ENCODE data around the gene ELF1.
A peak's percentile ranks its signal among the peaks of the same experiment; 100 is the strongest.

Gene ELF1

GRCh38 chr13:41058295-41059070, 39.4 kb upstream of the ELF1 start:
- H3K4me3 ChIP-seq = peak overlapping the region; percentile 78

GRCh38 chr13:41056826-41057711, 38.0 kb upstream of the ELF1 start:
- Histone ChIP-seq H3K4me2 (peak overlapping the region; percentile 88), H3K9me3 (no peaks in the 10 kb centered on the region), H3K9ac (peak overlapping the region; percentile 92), H3K4me1 (peaks cover 66% of the 10 kb centered on the region), H3K27ac (0 out of 2 replicates have a peak overlapping the region, but pooled peaks have one; percentile 11), H3K27me3 (no peaks in the 10 kb centered on the region), H4K20me1 (peaks cover 54% of the 10 kb centered on the region), H3K36me3 (no peaks in the 10 kb centered on the region; the same call in 1 of the 2 replicates), H3K4me3 (no peak overlapping the region; the same call in 1 of the 2 replicates)
- no peak for TF ChIP-seq Cebpa-rat (IDR thresholded peaks at IDR 0.05)

More at GRCh38 chr13:41058295-41059070, 39.4 kb upstream of the ELF1 start:
- no peaks in the 10 kb centered on the region for H3K36me3 ChIP-seq
- peaks cover 66% of the 10 kb centered on the region for H3K4me1 ChIP-seq
- H3K9me3 ChIP-seq = no peaks in the 10 kb centered on the region
- H4K20me1 ChIP-seq = peaks cover 57% of the 10 kb centered on the region
- H3K27ac ChIP-seq = peak overlapping the region; percentile 89
- no peak for TF ChIP-seq Cebpa-rat (IDR thresholded peaks at IDR 0.05)
- peak overlapping the region; percentile 92 for H3K9ac ChIP-seq
- H3K4me2 ChIP-seq = peak overlapping the region; percentile 88
- H3K27me3 ChIP-seq = no peaks in the 10 kb centered on the region

GRCh38 chr13:41056194-41056593, 37.1 kb upstream of the ELF1 start:
- TF ChIP-seq Cebpa-rat (IDR thresholded peaks at IDR 0.05) = no peak
- H3K36me3 ChIP-seq = peaks cover 6% of the 10 kb centered on the region; the same call in 1 of the 2 replicates
- H3K4me1 ChIP-seq = peaks cover 70% of the 10 kb centered on the region
- peaks cover 50% of the 10 kb centered on the region for H4K20me1 ChIP-seq
- H3K4me2 ChIP-seq = peak overlapping the region; percentile 88
- no peak overlapping the region for H3K9ac ChIP-seq
- no peak overlapping the region for H3K4me3 ChIP-seq
- H3K27ac ChIP-seq = no peak overlapping the region
- H3K27me3 ChIP-seq = no peaks in the 10 kb centered on the region
- H3K9me3 ChIP-seq = 0 out of 2 replicates have a peak, but pooled peaks cover under 1% of the 10 kb centered on the region

GRCh38 chr13:41054919-41055619, 36.0 kb upstream of the ELF1 start:
- TF ChIP-seq Cebpa-rat (IDR thresholded peaks at IDR 0.05) = no peak
- Histone ChIP-seq H4K20me1 (peaks cover 50% of the 10 kb centered on the region), H3K4me1 (peaks cover 70% of the 10 kb centered on the region), H3K4me2 (peak overlapping the region; percentile 88), H3K9me3 (peaks cover 12% of the 10 kb centered on the region; the same call in 1 of the 2 replicates), H3K27me3 (no peaks in the 10 kb centered on the region), H3K27ac (no peak overlapping the region), H3K36me3 (peaks cover 17% of the 10 kb centered on the region), H3K4me3 (0 out of 2 replicates have a peak overlapping the region, but pooled peaks have one; percentile 20), H3K9ac (peak overlapping the region; percentile 34; the same call in 1 of the 2 replicates)

GRCh38 chr13:41054212-41054877, 35.2 kb upstream of the ELF1 start:
- H3K4me2 ChIP-seq = peak overlapping the region; percentile 88
- no peak for TF ChIP-seq Cebpa-rat (IDR thresholded peaks at IDR 0.05)
- H3K36me3 ChIP-seq = peaks cover 25% of the 10 kb centered on the region
- no peak overlapping the region for H3K27ac ChIP-seq
- no peaks in the 10 kb centered on the region for H3K27me3 ChIP-seq
- H3K9me3 ChIP-seq = peaks cover 19% of the 10 kb centered on the region
- peak overlapping the region; percentile 63; the same call in 1 of the 2 replicates for H3K9ac ChIP-seq
- peaks cover 70% of the 10 kb centered on the region for H3K4me1 ChIP-seq
- H4K20me1 ChIP-seq = peaks cover 50% of the 10 kb centered on the region
- peak overlapping the region; percentile 35; the same call in 1 of the 2 replicates for H3K4me3 ChIP-seq

GRCh38 chr13:41053384-41053826, 34.3 kb upstream of the ELF1 start:
- Histone ChIP-seq H4K20me1 (peaks cover 50% of the 10 kb centered on the region), H3K27ac (peak overlapping the region; percentile 70), H3K36me3 (peaks cover 34% of the 10 kb centered on the region), H3K4me2 (peak overlapping the region; percentile 88), H3K4me3 (peak overlapping the region; percentile 35; the same call in 1 of the 2 replicates), H3K27me3 (no peaks in the 10 kb centered on the region), H3K4me1 (peaks cover 67% of the 10 kb centered on the region), H3K9me3 (peaks cover 28% of the 10 kb centered on the region), H3K9ac (peak overlapping the region; percentile 63)
- TF ChIP-seq Cebpa-rat (IDR thresholded peaks at IDR 0.05) = peak; percentile 64; the same call in 1 of the 2 replicates

GRCh38 chr13:41052441-41052840, 33.3 kb upstream of the ELF1 start:
- H3K4me3 ChIP-seq = no peak overlapping the region
- H3K4me2 ChIP-seq = peak overlapping the region; percentile 88
- peaks cover 38% of the 10 kb centered on the region for H3K9me3 ChIP-seq
- no peak for TF ChIP-seq Cebpa-rat (IDR thresholded peaks at IDR 0.05)
- H4K20me1 ChIP-seq = peaks cover 44% of the 10 kb centered on the region
- H3K27me3 ChIP-seq = no peaks in the 10 kb centered on the region
- peaks cover 57% of the 10 kb centered on the region for H3K4me1 ChIP-seq
- peak overlapping the region; percentile 70 for H3K27ac ChIP-seq
- peaks cover 44% of the 10 kb centered on the region for H3K36me3 ChIP-seq
- H3K9ac ChIP-seq = 0 out of 2 replicates have a peak overlapping the region, but pooled peaks have one; percentile 18

- Histone ChIP-seq H3K9ac (no peak overlapping the region), H3K27ac (no peak overlapping the region), H3K4me3 (no peak overlapping the region), H3K36me3 (peaks cover 55% of the 10 kb centered on the region), H3K27me3 (no peaks in the 10 kb centered on the region), H4K20me1 (peaks cover 17% of the 10 kb centered on the region), H3K4me1 (peaks cover 31% of the 10 kb centered on the region), H3K4me2 (no peak overlapping the region), H3K9me3 (peaks cover 59% of the 10 kb centered on the region)
- no peak for TF ChIP-seq Cebpa-rat (IDR thresholded peaks at IDR 0.05)
These were observed 30.6 kb upstream of the ELF1 start for GRCh38 chr13:41049480-41050440.

Measured in BLaER1 (cell line).